Measurements from ENCODE around the gene FATE1. TPM values are rescaled to one million over a fixed set of nuclear protein-coding genes. Genes with fewer than 3 reads are reported as not detected.

Gene FATE1
- total RNA-seq, 1 experiment from 2014 or later, result not detected

- intact Hi-C loops (cut with micrococcal nuclease), result loop anchor here (5.0 kb wide), 1 partner anchor 173 kb away; no protein-coding TSS in a partner anchor
- Histone ChIP-seq H3K79me2 (ENCODE audit: low read length) (no peaks in the 10 kb centered on the region), H3K36me3 (ENCODE audit: low read depth, low read length) (no peaks in the 10 kb centered on the region), H3K9ac (ENCODE audit: low read length) (no peak overlapping the region), H3K4me1 (ENCODE audit: insufficient read depth, low read length) (no peaks in the 10 kb centered on the region), H3K27me3 (ENCODE audit: low read length) (no peaks in the 10 kb centered on the region), H3K9me2 (replicated peaks; ENCODE audit: low read length) (no peaks in the 10 kb centered on the region), H3K4me3 (ENCODE audit: low read length) (no peak overlapping the region), H4K20me1 (ENCODE audit: low read length) (no peaks in the 10 kb centered on the region), H3K4me2 (ENCODE audit: low read length) (no peak overlapping the region), H2AFZ (ENCODE audit: low read length) (no peak overlapping the region), H3K9me3 (ENCODE audit: low read length) (no peaks in the 10 kb centered on the region), H3K27ac (ENCODE audit: low read length) (no peak overlapping the region), H3F3A (ENCODE audit: low read length, unreplicated experiment) (no peaks in the 10 kb centered on the region)
- POLR2A ChIA-PET (ENCODE audit: unreplicated experiment), result no interaction called here
- DNase-seq, result no peak
- no peak for TF ChIP-seq EZH2 (IDR thresholded peaks at IDR 0.05; ENCODE audit: low read length, unreplicated experiment)
- no peak for TF ChIP-seq CTCF (conservative IDR thresholded peaks at IDR 0.05; ENCODE audit: low read depth, low read length)
- no peak for TF ChIP-seq EZH2phosphoT487 (IDR thresholded peaks at IDR 0.05; ENCODE audit: borderline replicate concordance, low read length)
- BruUV-seq (replicated peaks), result no TSS peak
- no peak for ATAC-seq
- CTCF ChIA-PET, result no interaction called here
These were observed 35.9 kb upstream of the FATE1 start for GRCh38 chrX:151679798-151680402.

GRCh38 chrX:151680805-151681204, 35.0 kb upstream of the FATE1 start:
- H3K27me3 ChIP-seq (ENCODE audit: low read length), result no peaks in the 10 kb centered on the region
- BruUV-seq (replicated peaks), result no TSS peak
- no peak overlapping the region for H3K27ac ChIP-seq (ENCODE audit: low read length)
- H2AFZ ChIP-seq (ENCODE audit: low read length), result no peak overlapping the region
- no peaks in the 10 kb centered on the region for H4K20me1 ChIP-seq (ENCODE audit: low read length)
- DNase-seq, result peak; percentile 68
- H3K9me2 ChIP-seq (replicated peaks; ENCODE audit: low read length), result no peaks in the 10 kb centered on the region
- no peaks in the 10 kb centered on the region for H3K9me3 ChIP-seq (ENCODE audit: low read length)
- no peak overlapping the region for H3K4me2 ChIP-seq (ENCODE audit: low read length)
- CTCF ChIA-PET, result no interaction called here
- POLR2A ChIA-PET (ENCODE audit: unreplicated experiment), result no interaction called here
- H3K36me3 ChIP-seq (ENCODE audit: low read depth, low read length), result no peaks in the 10 kb centered on the region
- no peaks in the 10 kb centered on the region for H3F3A ChIP-seq (ENCODE audit: low read length, unreplicated experiment)
- H3K79me2 ChIP-seq (ENCODE audit: low read length), result no peaks in the 10 kb centered on the region
- TF ChIP-seq EZH2 (IDR thresholded peaks at IDR 0.05; ENCODE audit: low read length, unreplicated experiment) (no peak), CTCF (conservative IDR thresholded peaks at IDR 0.05; ENCODE audit: low read depth, low read length) (peak; percentile 61)
- ATAC-seq, result peak; percentile 45; the same call in 1 of the 2 replicates
- intact Hi-C loops (cut with micrococcal nuclease), result no loop called here
- no peaks in the 10 kb centered on the region for H3K4me1 ChIP-seq (ENCODE audit: insufficient read depth, low read length)
- no peak overlapping the region for H3K4me3 ChIP-seq (ENCODE audit: low read length)
- H3K9ac ChIP-seq (ENCODE audit: low read length), result no peak overlapping the region

GRCh38 chrX:151687635-151688034, 28.2 kb upstream of the FATE1 start:
- no peaks in the 10 kb centered on the region for H3K36me3 ChIP-seq (ENCODE audit: low read depth, low read length)
- no peaks in the 10 kb centered on the region for H3K9me2 ChIP-seq (replicated peaks; ENCODE audit: low read length)
- H3K4me1 ChIP-seq (ENCODE audit: insufficient read depth, low read length), result no peaks in the 10 kb centered on the region
- H3K4me2 ChIP-seq (ENCODE audit: low read length), result no peak overlapping the region
- no peaks in the 10 kb centered on the region for H3K27me3 ChIP-seq (ENCODE audit: low read length)
- H2AFZ ChIP-seq (ENCODE audit: low read length), result no peak overlapping the region
- intact Hi-C loops (cut with micrococcal nuclease), result no loop called here
- H3K9ac ChIP-seq (ENCODE audit: low read length), result no peak overlapping the region
- no peaks in the 10 kb centered on the region for H3K9me3 ChIP-seq (ENCODE audit: low read length)
- H3K27ac ChIP-seq (ENCODE audit: low read length), result no peak overlapping the region
- H3K79me2 ChIP-seq (ENCODE audit: low read length), result no peaks in the 10 kb centered on the region
- POLR2A ChIA-PET (ENCODE audit: unreplicated experiment), result no interaction called here
- DNase-seq (no peak), ATAC-seq (no peak)
- no peaks in the 10 kb centered on the region for H3F3A ChIP-seq (ENCODE audit: low read length, unreplicated experiment)
- CTCF ChIA-PET, result no interaction called here
- H3K4me3 ChIP-seq (ENCODE audit: low read length), result no peak overlapping the region
- BruUV-seq (replicated peaks), result no TSS peak
- H4K20me1 ChIP-seq (ENCODE audit: low read length), result no peaks in the 10 kb centered on the region
- no peak for TF ChIP-seq CTCF (conservative IDR thresholded peaks at IDR 0.05; ENCODE audit: low read depth, low read length)
- TF ChIP-seq EZH2 (IDR thresholded peaks at IDR 0.05; ENCODE audit: low read length, unreplicated experiment), result no peak
- TF ChIP-seq EZH2phosphoT487 (IDR thresholded peaks at IDR 0.05; ENCODE audit: borderline replicate concordance, low read length), result no peak

Measured in PC-3 (cell line).